Activated naive CD8-positive, alpha-beta T cell treated with anti-CD3 and anti-CD28 coated beads, Interleukin-2, amount 50 U/mL, for 24 hours (primary cell): ENCODE measurements around the gene NAT16.

Experiments used
- ATAC-seq: fragments of 150-1000 bp; cut with Tn5 transposase; one replicate; pipeline ENCODE4 v1.10.0; 2021
- DNase-seq: peaks from one replicate; pipeline ENCODE4 v3.0.0; 2021
- H3K27ac Mint-ChIP-seq: one replicate; pipeline ENCODE4 v1.8.0; 2021; ENCODE audit warnings: mild to moderate bottlenecking, mixed read lengths
- H3K27me3 Mint-ChIP-seq: one replicate; pipeline ENCODE4 v1.8.0; 2021; ENCODE audit warnings: mixed read lengths
- H3K36me3 Mint-ChIP-seq: one replicate; pipeline ENCODE4 v1.8.0; 2021; ENCODE audit warnings: low read depth, mixed read lengths
- H3K4me1 Mint-ChIP-seq: one replicate; pipeline ENCODE4 v1.8.0; 2021; ENCODE audit warnings: mixed read lengths
- H3K4me3 Mint-ChIP-seq: one replicate; pipeline ENCODE4 v1.8.0; 2021; ENCODE audit warnings: mild to moderate bottlenecking, moderate library complexity, mixed read lengths
- H3K9me3 Mint-ChIP-seq: one replicate; pipeline ENCODE4 v1.8.0; 2021; ENCODE audit warnings: mixed read lengths

Gene NAT16

DNA sequence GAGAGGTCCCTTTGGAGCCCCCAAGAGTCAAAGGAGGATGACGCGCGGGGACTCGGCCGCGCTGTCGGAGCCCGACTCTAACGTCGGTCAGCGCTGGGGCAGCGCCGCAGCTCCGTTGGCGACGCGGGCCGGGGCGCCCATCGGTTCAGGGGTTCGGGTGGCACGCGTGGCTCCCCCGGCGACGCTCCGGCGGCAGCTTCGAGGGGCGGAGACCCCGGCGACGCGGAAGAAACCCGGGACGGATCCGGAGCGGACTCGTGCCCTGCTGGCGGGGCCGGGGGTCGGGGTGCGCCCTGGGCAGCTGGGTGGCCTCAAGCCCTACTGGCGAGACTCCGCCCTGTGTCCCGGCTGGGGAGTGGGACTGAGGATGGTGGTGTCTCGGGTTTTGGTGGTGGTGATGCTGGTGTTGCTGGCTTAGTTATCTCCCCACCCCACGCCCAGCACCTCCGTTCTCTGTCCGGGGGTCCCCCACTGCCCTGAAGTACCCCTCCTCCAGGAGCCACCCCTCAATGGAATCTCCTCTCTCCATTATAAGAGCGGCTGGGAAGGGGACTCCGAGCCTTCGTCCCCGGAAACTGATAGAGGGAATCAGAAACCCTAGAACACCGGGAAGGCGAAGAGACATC is at the start of gene NAT16:
Gene NAT16, minus strand, starts transcription at position 164 of the 626 bp plus-strand sequence. CDS start 5,486 bp downstream, outside the sequence.
- peaks cover 64% of the 10 kb centered on the region for H3K27me3 Mint-ChIP-seq
- H3K4me3 Mint-ChIP-seq: no peak within 1 kb of the TSS
- no peak for ATAC-seq

DNA sequence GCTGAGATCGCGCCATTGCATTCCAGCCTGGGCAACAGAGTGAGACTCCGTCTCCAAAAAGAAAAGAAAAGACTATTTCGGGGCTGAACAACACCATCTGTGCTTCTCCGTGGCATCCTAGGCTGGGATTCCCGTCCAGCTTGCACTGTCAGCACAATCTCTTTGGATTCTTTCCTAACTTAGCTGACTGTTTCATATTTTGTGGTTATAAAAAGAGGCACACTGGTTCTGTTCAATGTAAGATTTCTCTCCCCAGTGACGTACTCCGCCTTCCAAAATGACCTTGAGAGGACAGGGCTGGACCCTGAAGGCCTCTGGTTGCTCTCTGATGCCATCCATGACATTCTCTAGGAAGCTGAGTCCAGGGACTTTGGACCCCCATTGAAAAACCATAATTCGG is 46.6 kb upstream of the NAT16 start:
- no peak for ATAC-seq
- Mint-ChIP-seq H3K27ac (no peak overlapping the region), H3K27me3 (no peaks in the 10 kb centered on the region), H3K4me1 (no peaks in the 10 kb centered on the region), H3K36me3 (peaks cover 2% of the 10 kb centered on the region), H3K4me3 (no peak overlapping the region), H3K9me3 (no peaks in the 10 kb centered on the region)
- no peak for DNase-seq

More for the DNA sequence above, at the start of gene NAT16:
- no peak for DNase-seq
- H3K27ac Mint-ChIP-seq: no peak within 1 kb of the TSS
- H3K36me3 Mint-ChIP-seq: no peaks in the 10 kb centered on the region
- H3K4me1 Mint-ChIP-seq: peaks cover 11% of the 10 kb centered on the region
- H3K9me3 Mint-ChIP-seq: no peaks in the 10 kb centered on the region

DNA sequence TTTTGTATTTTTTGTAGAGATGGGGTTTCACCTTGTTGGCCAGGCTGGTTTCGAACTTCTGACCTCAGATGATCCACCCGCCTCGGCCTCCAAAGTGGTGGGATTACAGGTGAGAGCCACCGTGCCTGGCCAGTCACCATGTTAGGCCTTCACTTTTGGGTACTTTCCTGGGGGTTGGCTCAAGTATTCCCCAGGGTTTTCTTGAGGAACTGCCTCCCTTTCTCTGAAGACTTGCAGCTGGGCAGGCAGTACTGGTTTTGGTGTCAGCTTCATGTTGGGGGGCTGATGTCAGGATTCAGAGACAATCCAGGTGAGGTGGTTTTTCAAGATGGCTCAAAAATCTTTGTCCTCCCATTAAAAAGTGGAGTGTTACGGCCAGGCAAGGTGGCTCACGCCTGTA is 45.6 kb upstream of the NAT16 start:
- ATAC-seq: no peak
- Mint-ChIP-seq H3K27me3 (no peaks in the 10 kb centered on the region), H3K27ac (no peak overlapping the region), H3K4me1 (no peaks in the 10 kb centered on the region), H3K36me3 (peaks cover 2% of the 10 kb centered on the region), H3K9me3 (no peaks in the 10 kb centered on the region), H3K4me3 (no peak overlapping the region)
- no peak for DNase-seq

DNA sequence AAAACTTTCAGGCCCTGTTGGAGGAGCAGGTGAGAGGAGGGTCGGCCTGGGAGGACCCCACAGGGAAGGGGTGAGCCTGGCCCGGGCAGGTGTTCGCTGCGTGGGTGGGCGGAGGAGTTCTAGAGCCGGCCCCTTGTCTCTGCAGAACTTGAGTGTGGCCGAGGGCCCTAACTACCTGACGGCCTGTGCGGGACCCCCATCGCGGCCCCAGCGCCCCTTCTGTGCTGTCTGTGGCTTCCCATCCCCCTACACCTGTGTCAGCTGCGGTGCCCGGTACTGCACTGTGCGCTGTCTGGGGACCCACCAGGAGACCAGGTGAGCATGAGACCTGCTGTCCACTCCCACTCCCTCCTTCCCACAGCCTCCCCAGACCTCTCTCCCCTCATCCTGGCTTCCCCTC is 43.4 kb upstream of the NAT16 start:
- DNase-seq (no peak), ATAC-seq (no peak)
- no peaks in the 10 kb centered on the region for H3K9me3 Mint-ChIP-seq
- H3K36me3 Mint-ChIP-seq: peaks cover 2% of the 10 kb centered on the region
- no peak overlapping the region for H3K4me3 Mint-ChIP-seq
- peaks cover 17% of the 10 kb centered on the region for H3K4me1 Mint-ChIP-seq
- no peaks in the 10 kb centered on the region for H3K27me3 Mint-ChIP-seq
- no peak overlapping the region for H3K27ac Mint-ChIP-seq

DNA sequence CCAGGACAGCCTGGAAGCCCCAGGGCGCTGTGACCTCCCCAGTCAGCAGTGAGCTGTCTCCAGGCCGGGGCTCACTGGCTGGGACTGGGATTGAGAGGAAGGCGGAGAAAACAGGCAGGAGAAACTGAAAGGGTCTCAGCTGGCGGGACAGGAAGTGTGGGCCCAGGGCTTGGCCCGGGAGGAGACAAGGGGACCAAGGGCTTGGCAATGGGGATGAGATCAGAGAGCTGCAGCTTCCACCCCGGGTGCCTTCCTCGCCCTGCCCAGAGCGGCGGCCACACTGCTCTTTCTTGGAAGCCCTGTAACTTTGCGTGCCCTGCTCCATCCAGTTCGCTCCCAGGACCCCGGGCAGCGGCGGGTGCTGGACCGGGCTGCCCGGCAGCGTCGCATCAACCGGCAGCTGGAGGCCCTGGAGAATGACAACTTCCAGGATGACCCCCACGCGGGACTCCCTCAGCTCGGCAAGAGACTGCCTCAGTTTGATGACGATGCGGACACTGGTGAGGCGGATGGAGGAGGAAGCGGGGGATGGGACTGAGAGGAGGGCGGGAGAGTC is 42.3 kb upstream of the NAT16 start:
- no peak overlapping the region for H3K27ac Mint-ChIP-seq
- no peak for DNase-seq
- H3K27me3 Mint-ChIP-seq: no peaks in the 10 kb centered on the region
- peaks cover 27% of the 10 kb centered on the region for H3K4me1 Mint-ChIP-seq
- peaks cover 2% of the 10 kb centered on the region for H3K36me3 Mint-ChIP-seq
- H3K4me3 Mint-ChIP-seq: no peak overlapping the region
- ATAC-seq: no peak
- H3K9me3 Mint-ChIP-seq: no peaks in the 10 kb centered on the region

DNA sequence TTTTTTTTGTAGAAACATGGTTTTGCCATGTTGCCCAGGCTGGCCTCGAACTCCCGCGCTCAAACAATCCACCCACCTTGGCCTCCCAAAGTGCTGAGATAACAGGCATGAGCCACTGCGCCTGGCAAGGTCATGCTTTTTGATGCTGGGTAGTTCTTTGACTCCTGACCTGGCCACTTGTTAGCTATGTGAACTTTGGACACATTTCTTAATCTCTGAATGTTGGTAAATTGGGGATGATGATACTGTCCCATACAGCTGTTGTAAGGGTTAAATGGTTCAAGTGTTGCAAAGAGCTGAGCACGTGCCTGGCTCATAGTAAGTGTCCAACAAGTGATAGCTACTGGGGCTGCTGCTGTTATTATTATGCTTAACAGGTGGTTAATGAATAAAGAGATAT is 40.2 kb upstream of the NAT16 start:
- Mint-ChIP-seq H3K9me3 (no peaks in the 10 kb centered on the region), H3K4me1 (peaks cover 36% of the 10 kb centered on the region), H3K27me3 (no peaks in the 10 kb centered on the region), H3K36me3 (peaks cover 3% of the 10 kb centered on the region), H3K27ac (no peak overlapping the region), H3K4me3 (no peak overlapping the region)
- DNase-seq (no peak), ATAC-seq (no peak)

DNA sequence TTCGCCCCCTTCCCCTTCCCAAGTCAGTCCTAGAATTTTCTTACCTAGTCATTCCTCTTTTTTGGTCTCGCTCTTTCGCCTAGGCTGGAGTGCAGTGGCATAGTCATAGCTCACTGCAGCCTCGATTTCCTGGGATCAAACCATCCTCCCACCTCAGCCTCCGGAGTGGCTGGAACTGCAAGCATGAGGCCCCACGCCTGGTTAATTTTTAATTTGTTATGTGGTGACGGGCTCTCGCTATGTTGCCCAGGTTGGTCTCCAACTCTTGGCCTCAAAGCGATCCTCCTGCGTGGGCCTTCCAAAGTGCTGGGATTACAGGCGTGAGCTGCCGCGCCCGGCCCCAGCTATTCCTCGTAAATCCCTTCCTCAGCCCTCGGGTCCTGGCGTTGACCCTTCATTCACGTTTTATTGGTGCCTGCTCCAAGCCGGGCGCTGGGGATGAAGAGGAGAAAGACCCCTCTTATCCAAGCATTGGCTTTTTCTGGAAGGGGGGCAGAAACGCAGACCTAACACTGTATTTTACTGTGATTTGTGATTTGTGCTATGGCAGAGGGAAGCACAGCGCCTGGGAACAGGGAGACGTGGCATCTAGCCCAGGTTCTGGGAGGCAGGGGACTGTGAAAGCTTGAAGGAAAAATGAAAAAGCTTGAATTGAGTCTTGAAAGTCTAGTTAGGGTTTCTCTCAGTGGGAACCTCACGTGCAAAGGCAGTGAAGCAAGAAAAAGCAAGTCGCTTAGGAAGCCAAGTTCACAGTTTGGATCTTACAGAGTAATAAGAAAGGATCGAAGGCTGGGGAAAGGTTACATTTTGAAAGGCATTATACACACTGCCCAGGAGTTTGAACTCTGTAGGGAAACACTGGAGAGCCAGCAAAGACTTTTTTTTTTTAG is 38.4 kb upstream of the NAT16 start:
- Mint-ChIP-seq H3K9me3 (no peaks in the 10 kb centered on the region), H3K4me1 (peaks cover 36% of the 10 kb centered on the region), H3K4me3 (peak overlapping the region; percentile 97), H3K27me3 (no peaks in the 10 kb centered on the region), H3K27ac (peak overlapping the region; percentile 92), H3K36me3 (peaks cover 1% of the 10 kb centered on the region)
- no peak for DNase-seq
- no peak for ATAC-seq

DNA sequence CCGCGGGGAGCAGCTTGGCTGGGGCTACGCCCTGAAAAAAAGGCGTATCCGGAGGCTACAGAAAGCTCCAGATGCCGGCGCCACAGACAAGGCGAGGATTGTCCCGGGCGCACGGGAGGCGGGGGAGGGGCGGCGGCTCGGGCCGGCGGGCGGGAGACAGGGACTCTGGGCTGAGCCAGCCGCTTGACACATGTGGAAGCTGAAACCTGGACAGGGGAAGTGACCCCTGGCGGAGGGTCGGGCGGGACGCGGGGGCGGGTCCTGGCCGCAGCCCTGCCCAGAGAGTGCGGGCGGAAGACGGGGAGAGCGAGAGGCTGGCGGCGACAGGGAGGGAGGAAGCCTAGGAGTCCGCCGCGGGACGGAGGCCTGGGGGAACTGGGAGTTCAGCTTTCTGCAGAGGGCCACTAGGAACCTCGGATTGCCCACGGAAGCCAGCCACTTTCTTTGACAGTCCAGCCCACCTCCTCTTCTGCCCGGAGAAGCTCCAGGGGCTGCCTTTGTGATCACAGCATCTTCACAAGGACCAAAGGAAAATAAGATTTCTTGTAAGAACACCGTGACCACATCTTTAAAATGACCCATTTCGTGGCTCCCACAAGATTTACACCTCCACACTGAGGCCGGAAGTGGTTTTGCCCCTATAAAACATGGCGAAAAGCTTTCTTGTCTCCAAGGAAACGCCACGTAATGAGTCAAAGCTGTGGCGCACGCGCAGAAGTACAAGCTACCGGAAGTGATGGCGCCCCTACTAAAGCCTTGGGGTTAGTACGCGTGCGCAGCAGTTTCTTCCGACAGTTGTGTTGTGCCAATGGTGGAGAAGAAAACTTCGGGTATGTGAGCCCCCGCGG is 37.5 kb upstream of the NAT16 start, which contains the start of the genes PLOD3 and ZNHIT1:
Gene PLOD3, minus strand, starts transcription at position 194 of the 848 bp plus-strand sequence. CDS start 307 bp downstream, outside the sequence.
Gene ZNHIT1, plus strand, starts transcription at position 778 of the 848 bp plus-strand sequence. Its CDS starts 31 bp downstream, at position 809.
- H3K27me3 Mint-ChIP-seq: no peaks in the 10 kb centered on the region
- peak within 1 kb of the TSS; percentile 97 for H3K4me3 Mint-ChIP-seq
- ATAC-seq (peak; percentile 60), DNase-seq (peak; percentile 96)
- H3K9me3 Mint-ChIP-seq: no peaks in the 10 kb centered on the region
- H3K4me1 Mint-ChIP-seq: peaks cover 36% of the 10 kb centered on the region
- H3K36me3 Mint-ChIP-seq: peaks cover 1% of the 10 kb centered on the region
- H3K27ac Mint-ChIP-seq: peak within 1 kb of the TSS; percentile 92

DNA sequence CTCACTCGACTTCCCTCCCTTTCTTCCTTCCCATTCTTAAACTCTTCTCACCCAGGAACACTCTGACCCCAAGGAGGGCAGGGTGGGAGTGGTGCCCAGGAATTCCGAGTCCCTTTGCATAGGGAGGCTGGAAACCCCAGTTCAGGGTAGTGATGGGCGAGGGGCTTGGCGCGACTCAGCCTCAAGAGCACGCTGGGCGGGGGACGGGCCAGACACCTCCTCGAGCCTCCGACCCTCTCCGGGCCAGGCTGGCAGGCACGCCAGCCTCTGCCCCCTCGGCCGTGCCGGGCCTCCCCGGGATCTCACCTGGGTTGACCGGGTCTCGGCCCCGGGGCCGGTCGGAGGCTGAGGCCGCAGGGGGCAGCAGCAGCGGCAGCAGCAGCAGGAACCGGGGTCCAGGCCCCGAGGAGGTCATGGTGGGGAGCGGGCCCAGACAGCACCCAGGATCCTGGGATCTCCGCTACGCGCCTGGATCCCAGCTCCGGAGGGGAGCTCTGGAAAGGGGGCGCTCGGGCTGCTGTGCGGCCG is 36.8 kb upstream of the NAT16 start:
- ATAC-seq (no peak), DNase-seq (no peak)
- no peaks in the 10 kb centered on the region for H3K27me3 Mint-ChIP-seq
- H3K4me3 Mint-ChIP-seq: peak overlapping the region; percentile 97
- peak overlapping the region; percentile 92 for H3K27ac Mint-ChIP-seq
- H3K9me3 Mint-ChIP-seq: no peaks in the 10 kb centered on the region
- H3K36me3 Mint-ChIP-seq: peaks cover 1% of the 10 kb centered on the region
- H3K4me1 Mint-ChIP-seq: peaks cover 36% of the 10 kb centered on the region

DNA sequence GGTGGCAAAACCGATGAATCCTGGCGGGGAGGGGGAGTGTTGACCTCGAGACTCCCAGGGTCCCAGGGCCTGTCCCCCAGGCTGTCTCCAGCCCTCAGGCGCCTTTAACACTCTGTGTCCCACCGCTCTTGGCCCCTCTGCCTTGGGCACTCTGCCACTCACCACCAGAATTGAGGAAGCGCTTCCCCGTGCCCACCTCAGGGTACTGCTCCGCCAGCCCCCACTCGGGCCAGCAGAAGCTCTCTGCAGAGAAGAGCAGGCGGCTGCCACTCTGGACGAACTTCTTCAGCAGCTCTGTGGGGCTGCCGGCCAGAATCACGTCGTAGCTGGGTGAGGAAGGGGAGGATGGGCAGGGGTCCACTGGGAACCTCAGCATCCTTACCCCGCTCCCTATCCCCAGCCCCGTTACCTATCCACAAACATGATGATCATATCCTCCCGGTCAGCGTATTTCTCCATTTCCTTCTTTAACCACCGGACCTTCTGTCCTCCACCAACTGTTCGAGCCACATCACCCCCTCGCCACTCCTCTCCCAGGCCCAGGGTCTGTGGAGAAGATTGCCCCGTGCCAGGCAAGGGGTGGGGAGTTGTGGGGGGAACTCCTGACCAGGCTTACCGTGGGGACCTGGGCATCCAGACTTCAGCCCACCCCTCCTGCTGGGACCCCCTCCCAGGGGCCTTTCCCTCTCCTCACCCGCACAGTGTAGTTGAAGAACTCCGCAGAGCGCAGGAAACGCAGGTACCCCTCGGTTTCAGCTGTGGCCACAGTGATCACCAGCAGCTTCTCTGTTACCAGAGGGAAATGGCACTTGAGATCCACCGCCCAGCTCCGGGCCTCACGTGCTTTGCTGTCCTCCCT is 36.1 kb upstream of the NAT16 start:
- peaks cover 36% of the 10 kb centered on the region for H3K4me1 Mint-ChIP-seq
- H3K27ac Mint-ChIP-seq: peak overlapping the region; percentile 42
- no peaks in the 10 kb centered on the region for H3K9me3 Mint-ChIP-seq
- no peaks in the 10 kb centered on the region for H3K27me3 Mint-ChIP-seq
- peak; percentile 10 for DNase-seq
- peaks cover 1% of the 10 kb centered on the region for H3K36me3 Mint-ChIP-seq
- ATAC-seq: no peak
- peak overlapping the region; percentile 97 for H3K4me3 Mint-ChIP-seq

DNA sequence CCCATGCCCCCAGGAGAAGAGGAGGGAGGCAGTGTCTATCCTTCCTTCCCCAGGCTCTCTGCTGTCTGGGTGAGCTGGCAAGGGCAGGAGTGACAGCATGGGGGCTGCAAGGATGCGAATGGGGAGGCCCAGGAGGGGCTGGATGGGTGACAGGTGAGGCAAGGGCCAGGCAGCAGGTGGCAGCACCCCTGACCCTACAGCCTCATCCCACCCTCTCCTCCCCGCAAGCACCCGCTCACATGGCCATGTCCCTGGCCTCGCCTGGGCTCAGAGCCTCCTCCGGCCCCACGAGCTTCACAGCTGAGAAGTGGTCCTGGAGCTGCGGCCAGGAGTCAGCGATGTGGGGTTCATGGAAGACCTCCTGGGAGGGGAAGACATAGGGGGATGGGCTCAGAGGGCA is 31.9 kb upstream of the NAT16 start:
- no peak overlapping the region for H3K4me3 Mint-ChIP-seq
- peaks cover 9% of the 10 kb centered on the region for H3K4me1 Mint-ChIP-seq
- no peak for DNase-seq
- no peaks in the 10 kb centered on the region for H3K9me3 Mint-ChIP-seq
- ATAC-seq: no peak
- no peak overlapping the region for H3K27ac Mint-ChIP-seq
- no peaks in the 10 kb centered on the region for H3K27me3 Mint-ChIP-seq
- H3K36me3 Mint-ChIP-seq: peaks cover 9% of the 10 kb centered on the region

DNA sequence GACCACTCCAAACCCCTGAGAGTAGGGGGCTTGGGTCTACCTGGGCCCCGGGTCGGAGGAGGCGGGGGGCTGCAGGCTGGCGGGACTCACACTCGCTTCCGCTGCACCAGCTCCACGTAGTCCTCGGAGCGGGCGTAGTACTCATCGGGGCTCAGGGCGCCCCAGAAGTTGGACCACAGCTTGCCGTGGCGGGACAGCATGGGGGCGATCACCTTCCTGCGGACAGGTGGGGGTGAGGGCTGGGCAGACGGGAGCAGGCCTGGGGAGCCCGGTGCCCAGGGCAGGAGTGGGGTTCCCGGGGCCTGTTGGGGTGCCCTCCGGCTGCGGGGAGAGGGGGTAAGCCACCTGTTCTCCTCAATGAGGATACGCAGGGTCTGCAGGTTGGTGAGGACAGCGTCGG is 31.4 kb upstream of the NAT16 start:
- H3K9me3 Mint-ChIP-seq: no peaks in the 10 kb centered on the region
- no peak overlapping the region for H3K27ac Mint-ChIP-seq
- peaks cover 9% of the 10 kb centered on the region for H3K36me3 Mint-ChIP-seq
- no peaks in the 10 kb centered on the region for H3K27me3 Mint-ChIP-seq
- no peak for DNase-seq
- H3K4me3 Mint-ChIP-seq: no peak overlapping the region
- peaks cover 6% of the 10 kb centered on the region for H3K4me1 Mint-ChIP-seq
- ATAC-seq: no peak

DNA sequence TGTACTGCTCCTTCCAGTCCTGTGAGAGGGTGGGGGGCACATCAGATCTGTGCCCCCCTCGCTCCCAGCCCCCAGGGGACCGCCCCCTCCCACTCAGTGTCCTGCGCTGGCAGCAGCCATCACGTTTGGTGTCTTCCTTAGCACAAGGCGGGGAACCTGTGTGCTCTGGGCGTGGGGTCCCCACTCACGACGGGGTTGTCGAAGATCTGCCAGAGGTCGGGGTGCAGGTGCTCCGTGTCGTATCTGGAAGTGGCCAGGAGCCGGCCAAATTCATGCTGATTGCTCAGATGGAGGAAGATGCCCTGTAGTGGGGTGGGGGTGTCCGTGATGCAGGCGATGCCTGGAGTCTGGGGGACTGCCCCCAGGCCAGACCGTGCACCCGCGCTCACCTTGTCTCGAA is 30.1 kb upstream of the NAT16 start:
- H3K4me3 Mint-ChIP-seq: no peak overlapping the region
- ATAC-seq (no peak), DNase-seq (no peak)
- H3K9me3 Mint-ChIP-seq: no peaks in the 10 kb centered on the region
- H3K27me3 Mint-ChIP-seq: no peaks in the 10 kb centered on the region
- H3K36me3 Mint-ChIP-seq: peaks cover 8% of the 10 kb centered on the region
- H3K27ac Mint-ChIP-seq: no peak overlapping the region
- H3K4me1 Mint-ChIP-seq: no peaks in the 10 kb centered on the region
